MCF 10A (cell line): ENCODE data around the gene CRB2. TPM values are rescaled to one million over a fixed set of nuclear protein-coding genes. Genes with fewer than 3 reads are reported as not detected.
A peak's percentile ranks its signal among the peaks of the same experiment; 100 is the strongest.

Source experiments
- BruUV-seq: library from RNA; stranded (reverse); fragments of 400-500 nt; replicated peaks from 2 replicates; lab custom pipeline; 2021; lab: Mats Ljungman, UMichigan
- CTCF ChIA-PET: fragments of 300-600 bp; sonication (Branson Sonifier 250); formaldehyde crosslinking; extraction: SDS; loops from one replicate; lab custom pipeline; 2021; ENCODE audit warnings: antibody characterized with exemption, inconsistent platforms; lab: Yijun Ruan, JAX
- POLR2A ChIA-PET: fragments of 300-600, 350-650 bp; sonication (Branson Sonifier 250); formaldehyde crosslinking; extraction: SDS; loops from one replicate; lab custom pipeline; 2020; ENCODE audit warnings: antibody characterized with exemption, inconsistent platforms; lab: Yijun Ruan, JAX
- DNase-seq: peaks from one replicate; pipeline ENCODE4 v3.0.0-alpha.2; 2018; ENCODE audit not compliant: unreplicated experiment
- H3K27ac Mint-ChIP-seq: one replicate; pipeline ENCODE4 v1.8.0; 2022; ENCODE audit warnings: mild to moderate bottlenecking, low read depth, mixed read lengths; ENCODE audit not compliant: unreplicated experiment
- H3K27me3 Mint-ChIP-seq: one replicate; pipeline ENCODE4 v1.8.0; 2022; ENCODE audit warnings: mixed read lengths; ENCODE audit not compliant: insufficient read depth, unreplicated experiment
- H3K36me3 Mint-ChIP-seq: one replicate; pipeline ENCODE4 v1.8.0; 2022; ENCODE audit warnings: mild to moderate bottlenecking, moderate library complexity, mixed read lengths; ENCODE audit not compliant: insufficient read depth, unreplicated experiment
- H3K4me1 Mint-ChIP-seq: one replicate; pipeline ENCODE4 v1.8.0; 2022; ENCODE audit warnings: mixed read lengths; ENCODE audit not compliant: insufficient read depth, unreplicated experiment
- H3K4me3 Mint-ChIP-seq: one replicate; pipeline ENCODE4 v1.8.0; 2022; ENCODE audit warnings: mild to moderate bottlenecking, moderate library complexity, mixed read lengths; ENCODE audit not compliant: unreplicated experiment
- H3K9me3 Mint-ChIP-seq: one replicate; pipeline ENCODE4 v1.8.0; 2022; ENCODE audit warnings: mixed read lengths; ENCODE audit not compliant: unreplicated experiment
- intact Hi-C: fragments of 100-400 bp; cut with micrococcal nuclease; formaldehyde crosslinking; loops from 2 replicates; pipeline ENCODE4 v1.14.1; 2022
- total RNA-seq: library from RNA; stranded (reverse); gene quantifications from 2 replicates; pipeline ENCODE4 v1.2.3, GENCODE V29; 2022
- TF ChIP-seq, protein P1 (sequence below): fragments of 200-600 bp; IDR thresholded peaks from one replicate; pipeline ENCODE4 v1.8.0; 2022; ENCODE audit warnings: antibody characterized with exemption, mild to moderate bottlenecking; ENCODE audit not compliant: unreplicated experiment

CRB2 gene
- total RNA-seq, 1 experiment from 2014 or later = not detected

GRCh38 chr9:123341816-123342215 is 14.2 kb upstream of the CRB2 start:
- no peak for DNase-seq
- TF ChIP-seq, protein P1, sequence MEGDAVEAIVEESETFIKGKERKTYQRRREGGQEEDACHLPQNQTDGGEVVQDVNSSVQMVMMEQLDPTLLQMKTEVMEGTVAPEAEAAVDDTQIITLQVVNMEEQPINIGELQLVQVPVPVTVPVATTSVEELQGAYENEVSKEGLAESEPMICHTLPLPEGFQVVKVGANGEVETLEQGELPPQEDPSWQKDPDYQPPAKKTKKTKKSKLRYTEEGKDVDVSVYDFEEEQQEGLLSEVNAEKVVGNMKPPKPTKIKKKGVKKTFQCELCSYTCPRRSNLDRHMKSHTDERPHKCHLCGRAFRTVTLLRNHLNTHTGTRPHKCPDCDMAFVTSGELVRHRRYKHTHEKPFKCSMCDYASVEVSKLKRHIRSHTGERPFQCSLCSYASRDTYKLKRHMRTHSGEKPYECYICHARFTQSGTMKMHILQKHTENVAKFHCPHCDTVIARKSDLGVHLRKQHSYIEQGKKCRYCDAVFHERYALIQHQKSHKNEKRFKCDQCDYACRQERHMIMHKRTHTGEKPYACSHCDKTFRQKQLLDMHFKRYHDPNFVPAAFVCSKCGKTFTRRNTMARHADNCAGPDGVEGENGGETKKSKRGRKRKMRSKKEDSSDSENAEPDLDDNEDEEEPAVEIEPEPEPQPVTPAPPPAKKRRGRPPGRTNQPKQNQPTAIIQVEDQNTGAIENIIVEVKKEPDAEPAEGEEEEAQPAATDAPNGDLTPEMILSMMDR = no peak
- Mint-ChIP-seq H3K4me1 (peaks cover 14% of the 10 kb centered on the region), H3K36me3 (no peaks in the 10 kb centered on the region), H3K4me3 (no peak overlapping the region), H3K9me3 (no peaks in the 10 kb centered on the region), H3K27me3 (no peaks in the 10 kb centered on the region), H3K27ac (no peak overlapping the region)
- CTCF ChIA-PET = interaction anchor here (0.5 to 1.6 kb wide), 3 partner anchors 8 to 1034 kb away, joined by 3 to 7 read pairs (median 6); no protein-coding TSS in a partner anchor
- BruUV-seq = no TSS peak
- intact Hi-C loops = no loop called here
- POLR2A ChIA-PET = no interaction called here

DNA sequence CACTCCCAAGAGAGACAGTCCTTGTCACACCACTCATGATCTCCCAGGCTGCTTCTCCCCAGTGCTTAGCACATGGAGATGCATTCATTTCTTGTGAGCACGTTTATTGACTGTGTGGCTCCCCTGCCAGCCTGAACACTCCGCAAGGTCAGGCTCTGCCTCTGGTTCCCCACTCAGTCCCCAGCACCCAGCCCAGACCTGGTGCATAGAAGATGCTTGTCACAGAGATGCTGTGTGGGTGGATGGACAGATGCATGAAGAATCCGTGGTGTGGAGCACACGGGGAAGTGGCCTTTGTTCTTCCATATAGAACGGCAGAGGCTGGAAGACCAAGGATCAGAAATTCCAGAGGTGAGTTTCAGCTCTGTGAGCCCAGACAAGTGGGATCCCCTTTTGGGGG is 13.8 kb upstream of the CRB2 start:
- Mint-ChIP-seq H3K27ac (no peak overlapping the region), H3K36me3 (no peaks in the 10 kb centered on the region), H3K4me1 (peaks cover 14% of the 10 kb centered on the region), H3K27me3 (no peaks in the 10 kb centered on the region), H3K4me3 (no peak overlapping the region), H3K9me3 (no peaks in the 10 kb centered on the region)
- CTCF ChIA-PET = interaction anchor here (0.8 to 1.6 kb wide), 3 partner anchors 8 to 342 kb away, joined by 4 to 7 read pairs (median 6); no protein-coding TSS in a partner anchor
- POLR2A ChIA-PET = no interaction called here
- TF ChIP-seq, protein P1 = no peak
- BruUV-seq = no TSS peak
- intact Hi-C loops = no loop called here
- DNase-seq = no peak

DNA sequence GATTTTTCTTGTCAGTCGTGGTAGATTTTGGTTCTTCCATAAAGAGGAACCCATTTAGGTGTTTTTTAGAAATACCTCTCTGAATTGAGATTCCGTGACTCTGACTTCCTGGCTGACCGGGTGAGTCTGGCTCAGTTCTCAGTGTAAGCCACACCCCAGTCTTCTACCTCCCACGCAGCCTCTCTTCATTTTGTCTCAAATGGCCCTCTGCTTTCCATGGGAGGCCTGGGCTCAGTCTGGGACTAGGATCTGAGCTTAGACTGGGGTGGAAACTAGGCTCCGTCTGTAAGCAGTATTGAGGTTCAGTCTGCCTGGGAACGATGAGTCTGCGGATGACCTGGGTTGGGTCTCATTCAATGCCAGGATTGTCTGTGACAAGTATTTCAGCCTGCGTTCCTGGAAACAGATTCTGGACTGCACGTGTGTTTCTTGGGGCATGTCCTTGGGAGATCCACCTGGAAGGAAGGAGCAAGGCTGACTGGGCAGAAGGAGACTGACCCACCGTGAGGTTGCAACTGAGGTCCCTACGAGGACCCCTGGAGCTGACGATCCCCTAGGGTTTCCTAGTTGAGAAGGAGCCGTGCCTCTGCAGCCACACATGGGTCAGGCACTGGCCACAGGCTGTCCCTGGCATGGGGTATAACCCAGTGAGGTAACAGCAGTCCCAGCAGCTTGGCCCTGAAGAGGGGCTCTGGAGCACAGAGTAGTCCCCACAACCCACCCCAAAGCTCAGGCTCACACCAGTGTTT is 12.4 kb upstream of the CRB2 start:
- peaks cover 14% of the 10 kb centered on the region for H3K4me1 Mint-ChIP-seq
- ChIA-PET POLR2A (no interaction called here), CTCF (interaction anchor here (0.6 to 2.0 kb wide), 6 partner anchors 9 to 291 kb away, joined by 3 to 6 read pairs (median 5); no protein-coding TSS in a partner anchor)
- BruUV-seq = no TSS peak
- H3K4me3 Mint-ChIP-seq = no peak overlapping the region
- no peaks in the 10 kb centered on the region for H3K9me3 Mint-ChIP-seq
- TF ChIP-seq, protein P1 = no peak
- intact Hi-C loops = no loop called here
- no peaks in the 10 kb centered on the region for H3K36me3 Mint-ChIP-seq
- no peaks in the 10 kb centered on the region for H3K27me3 Mint-ChIP-seq
- H3K27ac Mint-ChIP-seq = no peak overlapping the region
- peak; percentile 52 for DNase-seq

GRCh38 chr9:123344192-123344949 is 11.6 kb upstream of the CRB2 start:
- Mint-ChIP-seq H3K27ac (no peak overlapping the region), H3K36me3 (no peaks in the 10 kb centered on the region), H3K4me1 (peaks cover 14% of the 10 kb centered on the region), H3K9me3 (no peaks in the 10 kb centered on the region), H3K4me3 (no peak overlapping the region), H3K27me3 (no peaks in the 10 kb centered on the region)
- TF ChIP-seq, protein P1 = no peak
- intact Hi-C loops = no loop called here
- CTCF ChIA-PET = interaction anchor here (0.6 to 2.0 kb wide), 6 partner anchors 10 to 252 kb away, joined by 3 to 8 read pairs (median 4); no protein-coding TSS in a partner anchor
- BruUV-seq = no TSS peak
- no peak for DNase-seq
- POLR2A ChIA-PET = no interaction called here
